ENCODE measurements around the gene SARS2.

The SARS2 gene

DNA sequence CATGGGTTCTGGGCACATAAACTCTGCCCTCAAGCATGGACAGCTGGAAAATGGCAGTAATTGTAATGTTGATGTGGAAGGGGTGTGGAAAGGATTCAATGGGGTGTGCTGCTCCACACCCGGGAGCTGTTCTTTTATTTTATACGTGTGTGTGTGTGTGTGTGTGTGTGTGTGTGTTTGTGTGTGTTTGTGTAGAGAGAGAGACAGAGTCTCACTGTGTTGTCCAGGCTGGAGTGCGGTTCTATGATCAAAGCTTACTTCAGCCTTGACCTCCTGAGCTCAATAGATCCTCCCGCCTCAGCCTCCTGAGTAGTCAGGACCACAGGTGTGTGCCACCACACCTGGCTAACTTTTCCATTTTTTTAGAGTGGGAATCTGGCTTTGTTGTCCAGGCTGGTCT, 3.0 kb upstream of the SARS2 start:
- Mint-ChIP-seq H3K36me3 (peaks cover 20% of the 10 kb centered on the region), H3K27ac (no peak overlapping the region), H3K4me1 (peaks cover 22% of the 10 kb centered on the region), H3K4me3 (no peak overlapping the region), H3K27me3 (no peaks in the 10 kb centered on the region), H3K9me3 (peaks cover 2% of the 10 kb centered on the region)
- ATAC-seq (ENCODE audit: low read depth) (no peak), DNase-seq (ENCODE audit: low spot score in 2 of 2) (no peak)

DNA sequence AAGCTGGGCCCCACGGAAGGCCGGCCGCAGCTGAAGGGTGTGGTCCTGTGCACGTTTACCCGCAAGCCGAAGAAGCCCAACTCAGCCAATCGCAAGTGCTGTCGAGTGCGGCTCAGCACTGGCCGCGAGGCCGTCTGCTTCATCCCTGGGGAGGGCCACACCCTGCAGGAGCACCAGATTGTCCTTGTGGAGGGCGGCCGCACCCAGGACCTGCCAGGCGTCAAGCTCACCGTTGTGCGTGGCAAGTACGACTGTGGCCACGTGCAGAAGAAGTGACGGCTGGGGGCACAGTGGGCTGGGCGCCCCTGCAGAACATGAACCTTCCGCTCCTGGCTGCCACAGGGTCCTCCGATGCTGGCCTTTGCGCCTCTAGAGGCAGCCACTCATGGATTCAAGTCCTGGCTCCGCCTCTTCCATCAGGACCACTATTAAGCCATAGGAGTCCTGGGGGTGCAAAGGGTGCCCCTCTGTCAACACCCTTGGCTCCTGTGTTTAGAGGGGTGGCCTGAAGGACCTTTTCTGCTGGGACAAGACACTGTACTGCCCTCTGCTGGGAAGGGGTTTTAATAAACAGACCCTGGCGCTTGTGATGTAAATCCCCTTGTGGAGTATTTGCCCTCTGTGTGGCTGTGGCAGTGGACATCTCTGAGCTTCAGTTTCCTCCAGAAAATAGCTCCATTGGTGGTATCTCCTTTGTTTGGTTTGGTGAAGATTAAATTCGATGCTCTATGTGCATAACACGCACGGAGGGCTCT, 2.0 kb upstream of the SARS2 start:
- Mint-ChIP-seq H3K4me3 (peak overlapping the region; percentile 43), H3K27me3 (no peaks in the 10 kb centered on the region), H3K9me3 (peaks cover 2% of the 10 kb centered on the region), H3K4me1 (peaks cover 23% of the 10 kb centered on the region), H3K27ac (no peak overlapping the region), H3K36me3 (peaks cover 21% of the 10 kb centered on the region)
- DNase-seq (ENCODE audit: low spot score in 2 of 2) (peak in 1 of 2 donors; percentile 31), ATAC-seq (ENCODE audit: low read depth) (no peak)

DNA sequence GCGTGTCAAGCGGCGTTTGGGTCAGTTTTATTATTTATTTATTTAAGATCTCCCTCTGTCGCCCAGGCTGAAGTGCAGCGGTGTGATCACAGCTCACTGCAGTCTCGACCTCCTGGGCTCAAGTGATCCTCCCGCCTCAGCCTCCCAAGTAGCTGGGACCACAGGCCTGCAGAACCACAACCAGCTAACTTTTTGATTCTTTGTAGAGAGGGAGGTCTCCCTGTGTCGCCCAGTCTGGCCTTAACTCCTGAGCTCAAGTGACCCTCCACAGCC, 894 bp upstream of the SARS2 start:
- Mint-ChIP-seq H3K4me1 (peaks cover 23% of the 10 kb centered on the region), H3K36me3 (peaks cover 21% of the 10 kb centered on the region), H3K27me3 (no peaks in the 10 kb centered on the region), H3K9me3 (peaks cover 2% of the 10 kb centered on the region), H3K4me3 (peak overlapping the region; percentile 96), H3K27ac (peak overlapping the region; percentile 97)
- DNase-seq (ENCODE audit: low spot score in 2 of 2) (no peak), ATAC-seq (ENCODE audit: low read depth) (no peak)

DNA sequence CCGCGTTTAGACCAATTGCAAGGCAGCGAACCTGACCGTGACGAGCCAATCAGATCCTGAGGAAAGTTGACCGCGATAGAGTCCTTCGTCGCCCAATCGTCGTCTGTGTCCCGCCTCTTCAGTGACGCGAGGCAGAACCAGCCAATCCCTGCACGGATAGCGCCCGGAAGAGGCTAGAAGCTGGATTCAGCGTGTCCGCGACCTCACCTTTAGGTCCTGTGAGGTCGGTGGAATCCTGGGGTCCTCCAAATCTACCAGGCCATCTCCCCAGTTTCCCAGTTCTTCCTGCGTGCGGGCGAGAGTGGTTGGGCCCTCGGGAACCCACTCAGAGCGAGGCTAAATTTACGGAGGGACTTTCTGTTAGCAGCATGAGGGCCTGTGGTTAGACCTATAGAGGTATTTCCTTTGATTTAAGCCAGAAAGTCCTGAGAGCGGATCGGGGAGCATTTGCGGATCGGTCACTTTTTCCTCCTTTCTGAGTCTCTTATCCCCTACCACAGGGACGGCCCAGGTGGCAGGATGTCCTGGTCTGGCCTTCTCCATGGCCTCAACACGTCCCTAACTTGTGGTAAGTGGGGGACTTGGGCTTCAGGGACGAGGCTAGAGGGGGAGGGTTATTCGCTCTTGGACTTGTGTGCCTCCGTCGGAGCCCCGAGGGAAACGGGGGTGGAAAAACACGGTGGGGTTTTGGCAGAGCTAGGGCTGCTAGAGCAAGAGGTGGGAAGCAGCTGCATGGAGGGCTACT, 385 bp upstream of the SARS2 start, which contains the start of gene MRPS12:
Gene MRPS12 (plus strand): TSS at position 169 of the 745 bp plus-strand sequence. CDS start 351 bp downstream, at position 520.
- peak within 1 kb of the TSS; percentile 97 for H3K27ac Mint-ChIP-seq
- H3K27me3 Mint-ChIP-seq: no peaks in the 10 kb centered on the region
- ATAC-seq (ENCODE audit: low read depth) (peak; percentile 93), DNase-seq (ENCODE audit: low spot score in 2 of 2) (no peak)
- H3K36me3 Mint-ChIP-seq: peaks cover 21% of the 10 kb centered on the region
- H3K4me1 Mint-ChIP-seq: peaks cover 23% of the 10 kb centered on the region
- H3K4me3 Mint-ChIP-seq: peak within 1 kb of the TSS; percentile 96
- peaks cover 2% of the 10 kb centered on the region for H3K9me3 Mint-ChIP-seq

DNA sequence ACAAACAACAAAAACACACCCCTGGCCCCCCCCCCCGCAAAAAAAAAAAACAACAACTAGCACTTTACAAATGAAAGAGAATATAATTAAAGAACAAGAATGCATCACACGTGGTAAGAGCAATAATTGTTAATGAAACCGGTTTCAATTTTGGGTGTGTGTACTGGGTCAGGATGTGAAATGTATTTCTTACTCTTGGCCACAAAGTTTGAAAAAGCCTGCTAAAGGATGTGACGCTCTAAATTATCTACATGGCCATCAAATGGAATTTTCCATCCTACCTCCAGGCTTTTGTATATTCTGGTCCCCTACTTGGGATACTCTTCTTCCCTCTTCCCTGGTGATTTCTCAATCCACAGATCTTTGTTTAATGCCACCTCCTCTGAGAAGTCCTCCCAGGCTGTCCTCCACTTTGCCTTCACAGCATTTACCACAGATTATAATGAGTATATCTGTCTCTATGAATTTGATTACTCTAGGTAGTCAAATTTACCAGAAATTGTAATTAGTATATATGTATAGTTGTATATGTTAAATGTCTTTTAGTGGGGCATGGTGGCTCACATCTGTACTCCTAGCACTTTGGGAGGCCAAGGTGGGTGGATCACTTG, 2.1 kb downstream of the SARS2 start:
- Mint-ChIP-seq H3K36me3 (peaks cover 10% of the 10 kb centered on the region), H3K9me3 (no peaks in the 10 kb centered on the region), H3K27me3 (no peaks in the 10 kb centered on the region), H3K4me3 (peak overlapping the region; percentile 35), H3K27ac (no peak overlapping the region), H3K4me1 (peaks cover 22% of the 10 kb centered on the region)
- ATAC-seq (ENCODE audit: low read depth) (no peak), DNase-seq (ENCODE audit: low spot score in 2 of 2) (no peak)

DNA sequence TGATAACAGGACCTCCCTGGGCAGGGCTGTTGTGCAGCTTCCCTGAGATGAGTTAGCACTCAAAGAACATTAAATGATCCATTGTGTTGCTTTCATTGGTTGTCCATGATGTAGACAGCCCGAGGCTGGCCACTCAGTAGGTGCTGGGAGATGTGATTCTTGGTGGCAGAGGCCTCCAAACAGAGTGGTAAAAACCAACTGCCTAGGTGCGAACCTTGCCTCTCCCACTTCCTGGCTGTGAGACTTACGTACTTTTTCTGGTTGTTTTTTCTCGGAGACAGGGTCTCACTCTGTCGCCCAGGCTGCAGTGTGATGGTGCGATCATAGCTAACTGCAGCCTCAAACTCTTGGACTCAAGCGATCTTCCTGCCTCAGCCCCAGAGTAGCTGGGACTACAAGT, 6.2 kb downstream of the SARS2 start:
- no peak for DNase-seq (ENCODE audit: low spot score in 2 of 2)
- Mint-ChIP-seq H3K36me3 (peaks cover 14% of the 10 kb centered on the region), H3K4me3 (no peak overlapping the region), H3K4me1 (peaks cover 2% of the 10 kb centered on the region), H3K9me3 (no peaks in the 10 kb centered on the region), H3K27ac (no peak overlapping the region), H3K27me3 (no peaks in the 10 kb centered on the region)
- ATAC-seq (ENCODE audit: low read depth): no peak

DNA sequence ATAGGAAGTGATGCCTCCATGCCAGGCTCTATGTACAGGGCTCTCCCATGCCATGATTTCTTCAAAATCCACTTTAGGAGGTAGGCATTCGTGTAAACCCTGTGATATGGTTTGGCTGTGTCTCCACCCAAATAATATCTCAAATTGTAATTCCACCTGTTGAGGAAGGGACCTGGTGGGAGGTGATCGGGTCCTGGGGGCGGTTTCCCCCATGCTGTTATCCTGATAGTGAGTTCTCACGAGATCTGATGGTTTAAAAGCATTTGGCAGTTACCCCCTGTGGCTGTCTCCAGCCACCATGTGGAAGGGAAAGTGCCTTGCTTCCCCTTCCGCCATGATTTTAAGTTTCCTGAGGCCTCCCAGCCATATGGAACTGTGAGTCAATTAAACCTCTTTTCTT, 8.1 kb downstream of the SARS2 start:
- Mint-ChIP-seq H3K9me3 (no peaks in the 10 kb centered on the region), H3K27ac (no peak overlapping the region), H3K4me3 (no peak overlapping the region), H3K36me3 (peaks cover 12% of the 10 kb centered on the region), H3K4me1 (no peaks in the 10 kb centered on the region), H3K27me3 (no peaks in the 10 kb centered on the region)
- no peak for DNase-seq (ENCODE audit: low spot score in 2 of 2)
- no peak for ATAC-seq (ENCODE audit: low read depth)

DNA sequence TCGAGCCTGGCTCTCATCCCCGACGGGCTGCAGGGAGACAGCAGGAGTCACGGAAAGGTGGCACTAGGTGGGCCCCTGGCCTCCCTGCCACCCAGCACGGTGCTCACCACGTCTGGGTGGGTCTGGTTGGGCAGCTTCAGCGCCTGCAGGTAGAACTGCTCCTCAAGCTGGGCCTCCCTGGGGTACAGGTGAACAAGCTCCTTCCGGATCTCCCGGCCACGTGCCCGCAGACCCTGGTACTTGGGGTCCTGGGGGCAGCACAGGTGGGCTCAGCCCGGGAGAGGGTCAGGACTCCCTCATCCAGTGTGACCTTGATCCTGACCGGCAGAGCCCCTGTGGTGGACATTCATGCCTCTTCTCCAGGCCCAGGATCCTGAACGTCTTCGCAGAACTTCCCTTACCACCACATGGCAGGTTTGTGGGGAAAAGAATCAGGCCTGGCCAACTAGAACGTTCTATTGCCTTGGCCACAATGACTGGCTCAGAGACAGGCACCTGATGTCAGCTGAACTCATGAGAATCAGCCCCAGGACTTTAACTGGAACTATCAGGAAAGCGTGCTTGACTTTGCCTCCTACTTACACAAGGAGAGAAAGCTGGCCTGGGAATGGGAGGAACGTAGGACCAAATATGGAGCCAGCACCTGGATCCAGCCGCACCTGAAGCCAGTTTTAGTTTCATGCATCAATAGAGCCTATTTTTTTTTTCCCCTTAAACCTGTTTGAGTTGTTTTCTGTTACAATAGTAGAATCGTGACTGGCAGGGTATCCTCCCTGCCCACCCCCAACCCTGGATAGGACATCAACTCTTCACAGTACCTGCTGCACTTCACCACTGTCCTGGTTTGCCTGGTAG, 8.9 kb downstream of the SARS2 start:
- Mint-ChIP-seq H3K4me3 (no peak overlapping the region), H3K4me1 (no peaks in the 10 kb centered on the region), H3K9me3 (no peaks in the 10 kb centered on the region), H3K36me3 (peaks cover 12% of the 10 kb centered on the region), H3K27me3 (no peaks in the 10 kb centered on the region), H3K27ac (no peak overlapping the region)
- ATAC-seq (ENCODE audit: low read depth): no peak
- DNase-seq (ENCODE audit: low spot score in 2 of 2): no peak

DNA sequence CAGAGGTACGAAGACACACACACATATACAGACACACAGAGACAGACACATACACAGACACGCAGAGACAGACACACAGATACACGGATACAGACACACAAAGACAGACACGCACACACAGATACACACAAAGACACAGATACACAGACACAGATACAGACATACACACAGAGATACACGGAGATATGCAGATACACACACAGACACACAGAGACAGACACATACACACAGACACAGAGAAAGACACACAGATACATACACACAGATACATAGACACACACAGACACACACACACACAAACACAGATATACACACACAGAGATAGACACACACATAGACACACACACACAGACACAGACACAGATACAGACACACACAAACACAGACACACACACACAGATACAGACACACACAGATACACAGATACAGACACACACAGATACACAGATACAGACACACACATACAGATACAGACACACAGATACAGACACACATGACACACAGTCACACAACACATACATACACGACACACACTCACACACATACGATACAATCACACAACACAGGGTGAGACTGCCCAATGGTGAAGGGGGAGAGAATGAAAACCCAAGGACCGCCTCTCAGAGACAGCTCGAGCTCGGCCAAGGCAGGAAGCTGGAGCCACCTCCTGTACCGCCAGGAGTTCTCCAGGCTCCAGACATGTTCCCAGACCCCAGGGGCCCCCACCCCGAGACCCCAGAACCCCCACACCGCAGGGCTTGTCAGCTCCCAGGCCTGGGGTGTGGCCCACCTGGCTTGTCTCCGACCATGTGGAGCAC, 9.8 kb downstream of the SARS2 start:
- no peak for ATAC-seq (ENCODE audit: low read depth)
- H3K4me3 Mint-ChIP-seq: no peak overlapping the region

DNA sequence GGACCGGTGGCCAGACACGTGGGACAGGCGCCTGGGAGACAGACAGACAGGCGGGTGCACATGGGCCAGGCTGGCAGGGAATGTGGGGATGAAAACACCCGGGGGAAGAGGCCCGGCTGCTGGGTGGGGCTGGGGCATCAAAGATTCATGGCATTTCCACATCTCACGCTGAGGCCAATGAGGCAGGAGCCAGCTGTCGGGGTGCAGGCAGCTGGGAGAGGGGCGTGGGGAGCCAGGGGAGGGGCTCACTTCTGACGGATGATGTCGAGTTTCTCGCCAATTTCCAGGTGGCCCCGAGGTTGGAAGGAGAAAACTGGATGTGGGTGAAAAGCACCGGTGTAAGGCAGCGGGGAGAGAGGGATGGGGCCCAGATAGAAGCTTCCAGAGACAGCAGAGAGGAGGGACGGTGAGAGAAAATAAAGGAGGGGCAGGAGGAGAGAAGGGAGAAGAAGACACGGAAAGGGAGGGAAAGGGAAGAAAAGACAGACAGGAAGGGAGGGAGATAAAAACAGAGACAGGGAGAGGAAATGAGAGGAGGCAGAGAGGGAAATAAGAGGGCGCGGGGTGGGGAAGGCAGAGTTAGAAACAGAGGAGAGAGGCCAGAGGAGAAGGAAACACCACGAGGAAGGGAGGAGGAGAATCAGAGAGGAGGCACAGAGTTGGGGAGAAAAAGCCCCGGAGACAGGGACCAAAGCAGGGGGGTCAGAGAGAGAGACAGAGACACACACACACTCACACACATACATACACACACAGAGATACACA, 10.5 kb downstream of the SARS2 start:
- ATAC-seq (ENCODE audit: low read depth) (no peak), DNase-seq (ENCODE audit: low spot score in 2 of 2) (no peak)
- no peaks in the 10 kb centered on the region for H3K4me1 Mint-ChIP-seq
- no peak overlapping the region for H3K27ac Mint-ChIP-seq
- no peaks in the 10 kb centered on the region for H3K27me3 Mint-ChIP-seq
- H3K4me3 Mint-ChIP-seq: no peak overlapping the region
- no peaks in the 10 kb centered on the region for H3K9me3 Mint-ChIP-seq
- H3K36me3 Mint-ChIP-seq: peaks cover 10% of the 10 kb centered on the region

More for the DNA sequence above, 9.8 kb downstream of the SARS2 start:
- Mint-ChIP-seq H3K4me1 (no peaks in the 10 kb centered on the region), H3K36me3 (peaks cover 10% of the 10 kb centered on the region), H3K27ac (no peak overlapping the region), H3K9me3 (no peaks in the 10 kb centered on the region), H3K27me3 (no peaks in the 10 kb centered on the region)
- no peak for DNase-seq (ENCODE audit: low spot score in 2 of 2)

DNA sequence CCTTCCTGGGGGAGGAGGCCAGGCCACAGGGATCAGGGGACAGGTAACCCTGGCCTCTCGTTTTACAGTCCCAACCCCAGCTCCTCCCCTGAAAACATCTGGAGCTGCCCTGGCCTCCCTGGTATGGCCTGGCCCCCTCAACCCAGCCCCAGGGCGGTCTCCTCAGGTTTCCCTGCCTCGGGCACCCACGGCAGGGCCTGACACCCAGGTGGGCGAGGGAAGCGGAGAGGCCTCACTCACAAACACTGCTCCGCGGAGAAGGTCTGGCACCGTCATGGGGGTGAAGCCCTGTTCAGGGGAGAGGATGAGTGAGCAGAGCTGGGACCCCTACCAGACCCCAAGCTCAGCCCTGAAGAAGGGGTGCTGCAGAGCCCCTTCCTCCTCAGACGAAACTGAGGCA, 12.0 kb downstream of the SARS2 start:
- ATAC-seq (ENCODE audit: low read depth): no peak
- no peaks in the 10 kb centered on the region for H3K27me3 Mint-ChIP-seq
- no peaks in the 10 kb centered on the region for H3K9me3 Mint-ChIP-seq
- peaks cover 13% of the 10 kb centered on the region for H3K36me3 Mint-ChIP-seq
- DNase-seq (ENCODE audit: low spot score in 2 of 2): no peak
- H3K27ac Mint-ChIP-seq: no peak overlapping the region
- H3K4me3 Mint-ChIP-seq: no peak overlapping the region
- H3K4me1 Mint-ChIP-seq: no peaks in the 10 kb centered on the region

DNA sequence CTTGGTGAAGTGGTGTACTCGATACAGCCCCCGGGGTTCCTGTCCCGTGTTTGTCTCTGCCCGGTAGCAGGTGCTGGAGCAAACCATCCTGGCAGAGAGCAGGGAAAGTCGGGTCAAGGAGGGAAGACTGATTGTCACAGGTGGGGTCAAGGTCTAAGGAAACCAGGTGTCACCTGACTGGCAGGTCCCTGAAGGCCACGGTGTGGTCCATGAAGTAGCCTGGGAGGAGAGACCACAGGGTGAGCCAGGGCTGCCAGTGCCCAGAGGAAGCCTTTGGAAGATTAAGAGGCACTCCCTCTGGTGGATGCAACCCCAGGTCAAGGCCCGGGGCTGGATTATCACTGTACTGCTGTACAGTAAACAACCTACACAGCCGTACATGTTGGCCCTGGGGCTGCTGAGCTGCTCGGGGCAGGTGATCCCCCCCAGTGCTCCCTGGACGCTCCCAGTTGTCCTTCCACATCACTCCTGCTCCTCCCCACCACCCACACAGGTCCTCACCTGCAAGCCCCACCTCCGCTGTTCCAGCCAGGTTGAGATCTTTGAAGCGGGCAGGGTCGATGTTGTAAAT, 12.6 kb downstream of the SARS2 start:
- DNase-seq (ENCODE audit: low spot score in 2 of 2) (no peak), ATAC-seq (ENCODE audit: low read depth) (no peak)
- no peak overlapping the region for H3K4me3 Mint-ChIP-seq
- H3K27ac Mint-ChIP-seq: no peak overlapping the region
- H3K27me3 Mint-ChIP-seq: no peaks in the 10 kb centered on the region
- H3K9me3 Mint-ChIP-seq: no peaks in the 10 kb centered on the region
- H3K4me1 Mint-ChIP-seq: no peaks in the 10 kb centered on the region
- H3K36me3 Mint-ChIP-seq: peaks cover 13% of the 10 kb centered on the region
